OCI-LY3 (cell line): ENCODE results near the gene SLC29A2.

Experiments used
- EZH2phosphoT487 ChIP-seq: fragments of 200-600 bp; shearing (Covaris generic); IDR thresholded peaks from 2 replicates; pipeline ENCODE4 v1.6.1; 2018; ENCODE audit warnings: antibody characterized with exemption, mixed run types, low read depth
- TF ChIP-seq, protein P1 (sequence below): fragments of 200-600, 300-600 bp; sonication (generic); IDR thresholded peaks from 2 replicates; pipeline ENCODE4 v1.5.1; 2014; ENCODE audit warnings: antibody characterized with exemption, low read length, low read depth

DNA sequence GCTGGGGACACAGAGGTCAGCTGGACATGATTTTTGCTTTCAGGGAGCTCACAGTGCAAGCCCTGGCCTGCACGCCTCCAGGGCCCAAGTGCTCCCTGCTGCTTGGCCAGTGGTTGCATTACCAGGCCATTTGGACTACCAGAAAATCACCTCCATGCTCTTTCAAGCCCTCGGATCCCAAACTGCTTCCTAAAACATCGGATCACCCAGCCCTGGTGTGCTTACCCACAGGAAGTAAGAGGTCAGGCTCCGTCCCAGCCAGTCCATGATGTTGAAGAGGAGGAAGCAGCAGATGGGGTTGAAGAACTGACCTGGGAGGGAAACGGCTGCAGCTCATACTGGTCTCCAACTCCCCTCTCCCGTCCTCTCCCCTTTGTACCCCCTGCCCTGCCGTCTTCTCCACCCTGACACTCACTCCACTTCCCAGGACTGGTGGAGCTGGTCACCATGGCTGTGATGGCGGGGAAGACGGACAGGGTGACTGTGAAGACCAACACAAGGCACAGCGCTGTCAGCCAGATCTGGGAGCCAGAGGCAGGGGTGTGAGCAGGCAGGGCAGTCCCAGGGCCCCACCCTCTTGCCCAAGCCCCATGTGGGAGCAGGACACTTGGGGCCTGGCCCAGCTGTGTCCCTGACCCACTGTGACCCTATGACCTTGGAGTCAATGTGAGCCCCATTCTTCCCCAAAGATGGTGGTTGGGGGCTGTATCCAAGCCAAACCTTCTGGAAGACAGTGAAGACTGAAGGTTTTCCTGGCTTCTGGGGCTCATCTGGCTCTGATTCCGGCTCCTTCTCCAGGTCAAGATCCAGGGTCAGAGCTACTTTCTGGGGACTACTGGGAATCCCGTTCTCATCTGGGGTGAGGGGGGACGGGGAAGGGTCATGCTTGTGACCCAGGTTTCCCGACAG, 5.6 kb downstream of the SLC29A2 start:
- TF ChIP-seq, protein P1, sequence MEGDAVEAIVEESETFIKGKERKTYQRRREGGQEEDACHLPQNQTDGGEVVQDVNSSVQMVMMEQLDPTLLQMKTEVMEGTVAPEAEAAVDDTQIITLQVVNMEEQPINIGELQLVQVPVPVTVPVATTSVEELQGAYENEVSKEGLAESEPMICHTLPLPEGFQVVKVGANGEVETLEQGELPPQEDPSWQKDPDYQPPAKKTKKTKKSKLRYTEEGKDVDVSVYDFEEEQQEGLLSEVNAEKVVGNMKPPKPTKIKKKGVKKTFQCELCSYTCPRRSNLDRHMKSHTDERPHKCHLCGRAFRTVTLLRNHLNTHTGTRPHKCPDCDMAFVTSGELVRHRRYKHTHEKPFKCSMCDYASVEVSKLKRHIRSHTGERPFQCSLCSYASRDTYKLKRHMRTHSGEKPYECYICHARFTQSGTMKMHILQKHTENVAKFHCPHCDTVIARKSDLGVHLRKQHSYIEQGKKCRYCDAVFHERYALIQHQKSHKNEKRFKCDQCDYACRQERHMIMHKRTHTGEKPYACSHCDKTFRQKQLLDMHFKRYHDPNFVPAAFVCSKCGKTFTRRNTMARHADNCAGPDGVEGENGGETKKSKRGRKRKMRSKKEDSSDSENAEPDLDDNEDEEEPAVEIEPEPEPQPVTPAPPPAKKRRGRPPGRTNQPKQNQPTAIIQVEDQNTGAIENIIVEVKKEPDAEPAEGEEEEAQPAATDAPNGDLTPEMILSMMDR = no peak
- TF ChIP-seq EZH2phosphoT487 = no peak
